Activated naive CD4-positive, alpha-beta T cell treated with anti-CD3 and anti-CD28 coated beads for 36 hours (primary cell): ENCODE data around the gene SFT2D1. TPM values are rescaled to one million over a fixed set of nuclear protein-coding genes. Genes with fewer than 3 reads are reported as not detected.

Experiments
- CTCF ChIA-PET: fragments of 350-600 bp; sonication (Branson Sonifier 250); formaldehyde crosslinking; loops from one replicate; lab custom pipeline; 2021; ENCODE audit warnings: antibody characterized with exemption; lab: Charles Lee
- DNase-seq: peaks from one replicate; pipeline ENCODE4 v3.0.0-alpha.2; 2020
- H3K27ac Mint-ChIP-seq: one replicate; pipeline ENCODE4 v1.8.0; 2021; ENCODE audit warnings: mild to moderate bottlenecking, mixed read lengths
- H3K27me3 Mint-ChIP-seq: one replicate; pipeline ENCODE4 v1.8.0; 2021; ENCODE audit warnings: low read depth, mixed read lengths
- H3K36me3 Mint-ChIP-seq: one replicate; pipeline ENCODE4 v1.8.0; 2021; ENCODE audit warnings: low read depth, mixed read lengths
- H3K4me1 Mint-ChIP-seq: one replicate; pipeline ENCODE4 v1.8.0; 2021; ENCODE audit warnings: low read depth, mixed read lengths
- H3K4me3 Mint-ChIP-seq: one replicate; pipeline ENCODE4 v1.8.0; 2021; ENCODE audit warnings: mild to moderate bottlenecking, moderate library complexity, mixed read lengths
- H3K9me3 Mint-ChIP-seq: one replicate; pipeline ENCODE4 v1.8.0; 2021; ENCODE audit warnings: mixed read lengths
- intact Hi-C: fragments of 100-400 bp; cut with micrococcal nuclease; formaldehyde crosslinking; loops from one replicate; pipeline ENCODE4 v1.15.1; 2023
- total RNA-seq, 2 experiments: library from RNA; stranded (reverse); gene quantifications; one replicate each; pipeline ENCODE4 v1.2.3, GENCODE V29; 2021

Gene SFT2D1
- total RNA-seq, 2 experiments from 2014 or later, result 53.1 to 53.3 TPM

- Mint-ChIP-seq H3K27ac (no peak overlapping the region), H3K27me3 (peaks cover 29% of the 10 kb centered on the region), H3K4me3 (no peak overlapping the region), H3K9me3 (no peaks in the 10 kb centered on the region), H3K36me3 (no peaks in the 10 kb centered on the region), H3K4me1 (peaks cover 4% of the 10 kb centered on the region)
- intact Hi-C loops, result no loop called here
- DNase-seq, result no peak
- CTCF ChIA-PET, result interaction anchor here (0.6 to 2.8 kb wide), 6 partner anchors 9 to 90 kb away, joined by 3 to 22 read pairs (median 4); no protein-coding TSS in a partner anchor
Observed at GRCh38 chr6:166309977-166310376, 32.4 kb downstream of the SFT2D1 start.

- CTCF ChIA-PET, result interaction anchor here (0.7 to 2.8 kb wide), 5 partner anchors 15 to 92 kb away, joined by 3 to 22 read pairs (median 8); no protein-coding TSS in a partner anchor
- Mint-ChIP-seq H3K9me3 (no peaks in the 10 kb centered on the region), H3K36me3 (no peaks in the 10 kb centered on the region), H3K27ac (no peak overlapping the region), H3K27me3 (peaks cover 29% of the 10 kb centered on the region), H3K4me3 (no peak overlapping the region), H3K4me1 (peaks cover 4% of the 10 kb centered on the region)
- intact Hi-C loops, result no loop called here
- DNase-seq, result no peak
Observed at GRCh38 chr6:166308769-166309589, 33.4 kb downstream of the SFT2D1 start.

- CTCF ChIA-PET, result interaction anchor here (0.7 to 1.7 kb wide), 4 partner anchors 14 to 93 kb away, joined by 3 to 11 read pairs (median 6); no protein-coding TSS in a partner anchor
- no peak within 1 kb of the TSS for H3K27ac Mint-ChIP-seq
- no peak for DNase-seq
- intact Hi-C loops, result no loop called here
- no peaks in the 10 kb centered on the region for H3K9me3 Mint-ChIP-seq
- peaks cover 4% of the 10 kb centered on the region for H3K4me1 Mint-ChIP-seq
- peaks cover 29% of the 10 kb centered on the region for H3K27me3 Mint-ChIP-seq
- H3K4me3 Mint-ChIP-seq, result peak within 1 kb of the TSS; percentile 39
- no peaks in the 10 kb centered on the region for H3K36me3 Mint-ChIP-seq
Observed at GRCh38 chr6:166308033-166308768, 34.1 kb downstream of the SFT2D1 start, which contains the start of gene PRR18. PRR18 (minus strand) TSS chr6:166308392; CDS start chr6:166308142, 250 bp downstream.

DNA sequence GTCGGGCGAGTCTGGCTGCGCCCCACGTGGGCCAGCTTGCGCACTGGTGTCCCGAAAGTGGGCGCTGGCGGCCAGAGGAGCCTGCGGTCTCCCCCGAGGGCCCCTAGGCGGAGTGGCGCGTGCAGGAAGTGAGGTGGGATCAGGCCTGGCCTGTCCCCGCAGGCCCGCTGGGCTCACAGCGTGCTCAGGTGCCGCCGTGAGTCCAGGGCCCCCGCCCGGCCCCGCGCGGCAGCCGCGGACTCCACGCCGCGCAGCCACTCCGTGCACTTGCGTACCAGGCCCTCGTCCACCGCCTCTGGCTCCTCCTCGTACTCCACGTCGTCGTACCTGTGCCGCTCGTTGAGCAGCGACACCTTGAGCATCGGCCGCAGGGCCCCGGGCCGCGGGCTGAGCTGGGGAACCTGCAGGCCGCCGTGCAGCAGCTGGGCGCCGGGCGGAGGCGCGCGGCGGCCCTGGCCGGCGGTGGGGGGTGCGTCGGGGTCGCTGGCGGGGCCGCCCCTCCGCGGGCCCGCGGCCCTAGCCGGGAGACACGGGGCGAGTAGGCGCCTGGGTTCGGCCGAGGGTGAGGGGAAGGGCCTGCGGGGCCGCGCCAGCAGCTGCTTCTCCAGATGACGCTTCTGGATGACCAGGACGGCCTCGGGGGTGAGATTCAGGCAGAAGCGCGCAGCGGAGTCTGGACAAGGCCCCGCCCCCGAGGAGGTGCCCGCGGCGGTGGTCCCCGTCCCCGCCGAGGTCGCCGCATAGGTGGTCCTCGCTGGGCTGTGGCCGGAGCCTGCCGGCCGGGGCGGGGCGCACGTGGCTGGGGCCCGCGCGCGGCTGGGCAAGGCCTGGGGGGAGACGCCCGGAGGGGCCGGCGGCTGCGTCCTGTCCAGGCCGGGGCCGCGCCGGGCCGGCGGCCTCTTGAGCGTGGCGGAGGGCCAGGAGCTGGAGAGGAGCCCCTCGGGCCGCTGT lies 35.0 kb downstream of the SFT2D1 start:
- H3K4me3 Mint-ChIP-seq, result peak overlapping the region; percentile 39
- peaks cover 2% of the 10 kb centered on the region for H3K4me1 Mint-ChIP-seq
- H3K9me3 Mint-ChIP-seq, result no peaks in the 10 kb centered on the region
- CTCF ChIA-PET, result interaction anchor here (1.3 to 1.7 kb wide), 2 partner anchors 74 to 94 kb away, joined by 6 to 11 read pairs; no protein-coding TSS in a partner anchor
- H3K27ac Mint-ChIP-seq, result no peak overlapping the region
- intact Hi-C loops, result no loop called here
- peaks cover 29% of the 10 kb centered on the region for H3K27me3 Mint-ChIP-seq
- no peaks in the 10 kb centered on the region for H3K36me3 Mint-ChIP-seq
- DNase-seq, result peak; percentile 21

DNA sequence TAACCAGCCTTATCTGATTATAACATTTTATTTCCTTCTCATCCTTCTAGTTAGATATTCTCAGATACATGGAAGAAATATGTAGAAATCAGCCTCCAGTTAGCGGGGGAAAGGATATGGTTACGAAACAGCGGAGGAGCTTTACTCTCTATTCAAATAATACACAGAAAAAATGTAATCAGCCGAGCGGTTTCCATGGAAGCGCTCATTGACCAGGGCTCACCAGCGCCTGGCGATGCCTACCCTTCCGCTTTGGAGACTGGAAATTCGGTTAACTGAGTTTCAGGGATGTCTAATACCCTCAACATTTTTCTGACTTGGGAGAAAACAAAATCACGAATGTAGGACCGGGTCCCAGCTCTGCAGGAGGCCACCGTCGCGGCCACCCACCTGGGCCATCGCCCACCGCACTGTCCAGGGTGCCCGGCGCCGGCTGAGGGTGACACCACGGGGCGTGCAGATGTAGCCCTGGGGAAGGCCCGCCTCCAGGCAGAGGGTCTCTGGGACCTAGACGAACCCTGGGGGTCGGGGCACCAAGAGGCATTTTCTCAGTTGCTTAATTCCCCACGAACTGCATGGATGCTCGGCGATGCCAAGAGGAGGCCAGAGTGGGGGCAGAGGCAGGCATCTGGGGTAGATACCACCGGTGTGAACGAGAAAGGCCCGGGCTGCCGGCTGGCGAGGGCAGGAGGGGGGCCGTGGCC lies 35.8 kb downstream of the SFT2D1 start:
- no peaks in the 10 kb centered on the region for H3K36me3 Mint-ChIP-seq
- CTCF ChIA-PET, result interaction anchor here (1.3 kb wide), 1 partner anchor 75 kb away, joined by 6 read pairs; no protein-coding TSS in a partner anchor
- H3K4me1 Mint-ChIP-seq, result peaks cover 2% of the 10 kb centered on the region
- intact Hi-C loops, result no loop called here
- no peak for DNase-seq
- peaks cover 29% of the 10 kb centered on the region for H3K27me3 Mint-ChIP-seq
- H3K4me3 Mint-ChIP-seq, result peak overlapping the region; percentile 36
- no peak overlapping the region for H3K27ac Mint-ChIP-seq
- no peaks in the 10 kb centered on the region for H3K9me3 Mint-ChIP-seq

DNA sequence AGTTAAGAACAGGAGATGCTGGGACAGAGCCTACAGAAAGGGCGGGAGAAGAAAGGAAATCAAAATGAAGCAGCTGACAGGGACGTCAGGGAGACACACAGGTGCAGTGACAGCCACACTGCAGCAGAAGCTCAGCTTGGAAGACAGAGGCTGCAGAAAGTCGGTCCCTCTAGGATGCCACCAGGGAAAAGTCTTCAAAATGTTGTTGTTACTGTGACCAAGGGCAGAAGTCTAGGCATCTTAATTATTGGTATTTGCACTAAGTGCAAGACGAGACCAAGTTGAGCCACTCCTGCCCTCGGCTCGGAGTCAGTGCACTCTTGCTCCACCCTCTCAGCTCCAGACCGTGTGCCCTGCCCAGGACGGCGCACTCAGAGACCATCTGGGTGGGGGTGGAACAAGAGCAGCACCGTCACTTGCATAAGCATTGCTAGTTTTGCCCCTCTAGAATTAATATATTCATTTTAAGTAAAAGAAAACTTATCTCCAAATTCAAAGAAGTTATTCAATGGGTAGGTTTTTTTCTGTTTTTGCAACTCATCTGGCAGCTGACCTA lies 36.7 kb downstream of the SFT2D1 start:
- peaks cover 2% of the 10 kb centered on the region for H3K4me1 Mint-ChIP-seq
- no peak overlapping the region for H3K27ac Mint-ChIP-seq
- no peak for DNase-seq
- intact Hi-C loops, result no loop called here
- H3K9me3 Mint-ChIP-seq, result no peaks in the 10 kb centered on the region
- H3K27me3 Mint-ChIP-seq, result peaks cover 30% of the 10 kb centered on the region
- CTCF ChIA-PET, result interaction anchor here (1.1 kb wide), 1 partner anchor 8 kb away, joined by 5 read pairs; no protein-coding TSS in a partner anchor
- H3K4me3 Mint-ChIP-seq, result no peak overlapping the region
- no peaks in the 10 kb centered on the region for H3K36me3 Mint-ChIP-seq

DNA sequence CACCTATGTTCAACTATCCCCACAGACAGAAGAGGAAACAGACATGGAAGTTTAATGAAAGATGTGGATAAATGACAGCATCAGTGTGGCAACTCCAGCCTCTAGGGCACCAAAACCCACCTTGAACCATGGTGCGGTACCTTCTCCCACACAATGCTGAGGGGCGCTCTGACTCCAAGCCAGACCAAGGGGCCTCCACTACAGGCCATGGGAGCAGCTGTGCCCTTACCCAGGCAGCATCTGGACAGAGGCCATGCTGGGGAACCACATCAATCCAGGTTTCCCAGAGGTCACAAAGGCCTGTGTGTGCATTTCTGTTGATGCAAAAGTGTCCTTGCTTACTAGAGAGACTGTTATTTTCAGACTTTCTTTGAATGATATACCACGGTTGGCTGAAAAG lies 38.2 kb downstream of the SFT2D1 start:
- Mint-ChIP-seq H3K4me1 (peaks cover 2% of the 10 kb centered on the region), H3K27me3 (peaks cover 21% of the 10 kb centered on the region)
- intact Hi-C loops, result no loop called here

DNA sequence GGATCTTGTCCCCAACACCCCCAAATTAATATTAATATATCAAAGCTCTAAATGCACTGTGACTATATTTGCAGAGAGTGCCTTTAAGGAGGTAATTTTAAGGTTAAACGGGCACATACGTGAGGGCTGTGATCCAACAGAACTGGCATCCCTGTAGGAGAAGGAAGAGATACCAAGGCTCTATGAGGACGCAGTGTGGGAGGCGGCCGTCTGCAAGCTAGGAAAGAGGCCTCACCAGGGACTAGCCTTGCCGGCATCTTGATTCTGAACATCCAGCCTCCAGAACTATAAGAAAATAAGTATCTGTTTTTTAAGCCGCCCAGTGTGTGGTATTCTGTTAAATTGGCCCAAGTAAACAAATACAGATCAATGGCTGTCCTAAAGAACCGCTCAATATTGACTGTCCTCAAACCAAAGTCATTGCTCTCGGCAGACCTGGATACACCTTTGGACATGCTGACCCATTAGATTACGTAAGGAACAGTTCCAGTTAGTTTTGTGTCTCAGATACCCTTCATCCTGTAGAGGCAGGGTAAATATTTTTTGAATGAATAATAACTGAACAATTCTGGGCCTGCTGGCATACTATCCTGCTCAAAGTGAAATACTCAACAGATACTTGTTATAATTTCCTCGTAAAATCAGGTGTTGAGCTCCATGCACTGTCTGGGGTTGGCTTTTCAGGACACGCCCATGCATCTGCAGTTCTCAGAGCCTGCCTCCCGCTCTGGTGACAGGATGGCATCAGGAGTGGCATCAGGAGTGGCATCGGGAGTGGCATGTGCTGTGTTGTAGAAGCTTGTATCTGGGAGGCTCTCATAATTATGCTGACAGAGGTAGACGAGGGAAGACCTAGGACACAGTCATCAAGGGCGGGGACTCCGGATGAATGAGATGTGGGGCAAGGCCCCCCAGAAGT lies 40.5 kb downstream of the SFT2D1 start:
- Mint-ChIP-seq H3K36me3 (no peaks in the 10 kb centered on the region), H3K27me3 (peaks cover 14% of the 10 kb centered on the region), H3K27ac (no peak overlapping the region), H3K4me3 (no peak overlapping the region), H3K9me3 (no peaks in the 10 kb centered on the region), H3K4me1 (no peaks in the 10 kb centered on the region)
- no peak for DNase-seq
- CTCF ChIA-PET, result no interaction called here
- intact Hi-C loops, result no loop called here

More for the DNA sequence above, 38.2 kb downstream of the SFT2D1 start:
- Mint-ChIP-seq H3K27ac (no peak overlapping the region), H3K9me3 (no peaks in the 10 kb centered on the region), H3K4me3 (no peak overlapping the region), H3K36me3 (no peaks in the 10 kb centered on the region)
- no peak for DNase-seq
- CTCF ChIA-PET, result interaction anchor here (0.8 to 1.5 kb wide), 3 partner anchors 9 to 97 kb away, joined by 3 to 4 read pairs (median 3); no protein-coding TSS in a partner anchor

- CTCF ChIA-PET, result no interaction called here
- no peaks in the 10 kb centered on the region for H3K36me3 Mint-ChIP-seq
- intact Hi-C loops, result no loop called here
Observed at GRCh38 chr6:166300357-166300987, 41.9 kb downstream of the SFT2D1 start.

GRCh38 chr6:166297606-166298005 lies 44.7 kb downstream of the SFT2D1 start:
- intact Hi-C loops, result no loop called here
- Mint-ChIP-seq H3K27me3 (peaks cover 9% of the 10 kb centered on the region), H3K4me1 (no peaks in the 10 kb centered on the region), H3K9me3 (no peaks in the 10 kb centered on the region), H3K36me3 (no peaks in the 10 kb centered on the region), H3K4me3 (no peak overlapping the region), H3K27ac (no peak overlapping the region)
- DNase-seq, result no peak
- CTCF ChIA-PET, result no interaction called here

More at GRCh38 chr6:166300357-166300987, 41.9 kb downstream of the SFT2D1 start:
- H3K27ac Mint-ChIP-seq, result no peak overlapping the region
- H3K4me3 Mint-ChIP-seq, result no peak overlapping the region
- peaks cover 6% of the 10 kb centered on the region for H3K27me3 Mint-ChIP-seq
- H3K4me1 Mint-ChIP-seq, result no peaks in the 10 kb centered on the region
- no peak for DNase-seq
- H3K9me3 Mint-ChIP-seq, result no peaks in the 10 kb centered on the region
